ENCODE measurements around the gene KCNJ8. TPM values are rescaled to one million over a fixed set of nuclear protein-coding genes. Genes with fewer than 3 reads are reported as not detected.
A peak's percentile ranks its signal among the peaks of the same experiment; 100 is the strongest.
"Not testable (repeated sequence)": the region's sequence is repeated elsewhere in the genome, so short reads cannot be mapped to it uniquely, and the experiment has no call there.

The KCNJ8 gene
- total RNA-seq, 1 donor, result 0.27 TPM

GRCh38 chr12:21788089-21788983 lies 13.8 kb upstream of the KCNJ8 start:
- no peak for DNase-seq (ENCODE audit: low read depth in 2 of 3, low spot score in 2 of 3)

GRCh38 chr12:21786041-21786531 lies 11.6 kb upstream of the KCNJ8 start:
- DNase-seq (ENCODE audit: low read depth in 2 of 3, low spot score in 2 of 3), result no peak

- DNase-seq (ENCODE audit: low read depth in 2 of 3, low spot score in 2 of 3), result not testable (repeated sequence)
Observed at GRCh38 chr12:21782723-21783122, 8.2 kb upstream of the KCNJ8 start.

- no peak for DNase-seq (ENCODE audit: low read depth in 2 of 3, low spot score in 2 of 3)
Observed at GRCh38 chr12:21780786-21781185, 6.3 kb upstream of the KCNJ8 start.

GRCh38 chr12:21776175-21776574 lies 1.7 kb upstream of the KCNJ8 start:
- no peak for DNase-seq (ENCODE audit: low read depth in 2 of 3, low spot score in 2 of 3)

- DNase-seq (ENCODE audit: low read depth in 2 of 3, low spot score in 2 of 3), result peak in 2 of 3 donors; percentile 4 to 7
Observed at GRCh38 chr12:21775133-21775820, 771 bp upstream of the KCNJ8 start.

- peak in 2 of 3 donors; percentile 5 to 7 for DNase-seq (ENCODE audit: low read depth in 2 of 3, low spot score in 2 of 3)
Observed at GRCh38 chr12:21773806-21774205, 700 bp downstream of the KCNJ8 start.

GRCh38 chr12:21773263-21773741 lies 1.2 kb downstream of the KCNJ8 start:
- DNase-seq (ENCODE audit: low read depth in 2 of 3, low spot score in 2 of 3), result peak in 2 of 3 donors; percentile 15 to 23

GRCh38 chr12:21771311-21771710 lies 3.2 kb downstream of the KCNJ8 start:
- DNase-seq (ENCODE audit: low read depth in 2 of 3, low spot score in 2 of 3), result no peak

GRCh38 chr12:21769307-21769706 lies 5.2 kb downstream of the KCNJ8 start:
- DNase-seq (ENCODE audit: low read depth in 2 of 3, low spot score in 2 of 3), result no peak

GRCh38 chr12:21766403-21766802 lies 8.1 kb downstream of the KCNJ8 start:
- no peak for DNase-seq (ENCODE audit: low read depth in 2 of 3, low spot score in 2 of 3)

GRCh38 chr12:21764950-21765349 lies 9.6 kb downstream of the KCNJ8 start:
- DNase-seq (ENCODE audit: low read depth in 2 of 3, low spot score in 2 of 3), result no peak

GRCh38 chr12:21764065-21764464 lies 10.4 kb downstream of the KCNJ8 start:
- no peak for DNase-seq (ENCODE audit: low read depth in 2 of 3, low spot score in 2 of 3)

GRCh38 chr12:21763531-21763930 lies 11.0 kb downstream of the KCNJ8 start:
- DNase-seq (ENCODE audit: low read depth in 2 of 3, low spot score in 2 of 3), result no peak

- no peak for DNase-seq (ENCODE audit: low read depth in 2 of 3, low spot score in 2 of 3)
Observed at GRCh38 chr12:21759737-21760136, 14.8 kb downstream of the KCNJ8 start.

- no peak for DNase-seq (ENCODE audit: low read depth in 2 of 3, low spot score in 2 of 3)
Observed at GRCh38 chr12:21757735-21758134, 16.8 kb downstream of the KCNJ8 start.

- no peak for DNase-seq (ENCODE audit: low read depth in 2 of 3, low spot score in 2 of 3)
Observed at GRCh38 chr12:21756699-21757098, 17.8 kb downstream of the KCNJ8 start.

GRCh38 chr12:21751517-21751916 lies 23.0 kb downstream of the KCNJ8 start:
- no peak for DNase-seq (ENCODE audit: low read depth in 2 of 3, low spot score in 2 of 3)

- no peak for DNase-seq (ENCODE audit: low read depth in 2 of 3, low spot score in 2 of 3)
Observed at GRCh38 chr12:21745258-21745657, 29.2 kb downstream of the KCNJ8 start.

- no peak for DNase-seq (ENCODE audit: low read depth in 2 of 3, low spot score in 2 of 3)
Observed at GRCh38 chr12:21731144-21731543, 43.4 kb downstream of the KCNJ8 start.

- no peak for DNase-seq (ENCODE audit: low read depth in 2 of 3, low spot score in 2 of 3)
Observed at GRCh38 chr12:21725731-21726130, 48.8 kb downstream of the KCNJ8 start.

Measured in hematopoietic multipotent progenitor cell (in vitro differentiated cells).